Measurements from ENCODE around the gene GPR171.

DNA sequence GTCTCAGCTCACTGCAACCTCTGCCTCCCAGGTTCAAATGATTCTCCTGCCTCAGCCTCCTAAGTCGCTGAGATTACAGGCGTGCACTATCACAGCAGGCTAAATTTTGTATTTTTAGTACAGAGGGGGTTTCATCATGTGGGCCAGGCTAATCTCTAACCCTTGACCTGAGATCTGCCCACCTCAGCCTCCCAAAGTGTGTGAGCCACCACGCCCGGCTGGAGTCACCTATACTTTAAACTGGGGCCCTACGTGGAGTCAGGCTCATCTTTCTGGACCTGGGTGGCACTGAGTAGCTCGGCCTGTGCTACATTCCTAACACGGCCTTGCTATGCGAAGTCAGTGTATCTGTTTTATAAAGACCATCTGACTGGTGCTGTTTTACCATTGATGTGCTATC is 5.8 kb downstream of the GPR171 start:
- TF ChIP-seq CTCF (conservative IDR thresholded peaks at IDR 0.05): no peak
- no peak for TF ChIP-seq EZH2 (IDR thresholded peaks at IDR 0.05; ENCODE audit: low read depth)
